Neural cell (in vitro differentiated cells): ENCODE data around the gene AMFR.

Experiments
- CTCF ChIP-seq: fragments of 450-650 bp; IDR thresholded peaks from 2 replicates; pipeline ENCODE4 v1.5.1; 2014; ENCODE audit warnings: antibody characterized with exemption, mild to moderate bottlenecking, moderate library complexity; ENCODE audit not compliant: poor library complexity, severe bottlenecking
- EP300 ChIP-seq: fragments of 450-650 bp; conservative IDR thresholded peaks from 2 replicates; pipeline ENCODE4 v1.6.1; 2014; ENCODE audit warnings: antibody characterized with exemption, mild to moderate bottlenecking, moderate library complexity; ENCODE audit not compliant: poor library complexity, severe bottlenecking
- EZH2 ChIP-seq: fragments of 200-600, 300-800 bp; shearing (Covaris generic), sonication (generic); IDR thresholded peaks from 2 replicates; pipeline ENCODE4 v1.6.1; 2014; ENCODE audit warnings: antibody characterized with exemption, low read length, borderline replicate concordance, mild to moderate bottlenecking; ENCODE audit not compliant: insufficient read depth, poor library complexity, severe bottlenecking
- MXI1 ChIP-seq: fragments of 450-650 bp; conservative IDR thresholded peaks from 2 replicates; pipeline ENCODE4 v1.6.1; 2014; ENCODE audit warnings: antibody characterized with exemption, mild to moderate bottlenecking; ENCODE audit not compliant: poor library complexity, severe bottlenecking
- POLR2AphosphoS5 ChIP-seq: IDR thresholded peaks from 2 replicates; pipeline ENCODE4 v1.6.1; 2012
- RAD21 ChIP-seq: fragments of 450-650 bp; conservative IDR thresholded peaks from 2 replicates; pipeline ENCODE4 v1.6.1; 2014; ENCODE audit warnings: antibody characterized with exemption, mild to moderate bottlenecking, moderate library complexity
- REST ChIP-seq: IDR thresholded peaks from 2 replicates; pipeline ENCODE4 v1.6.1; 2012; ENCODE audit warnings: borderline replicate concordance
- SMC3 ChIP-seq: fragments of 450-650 bp; conservative IDR thresholded peaks from 2 replicates; pipeline ENCODE4 v1.6.1; 2014; ENCODE audit warnings: antibody characterized with exemption, mild to moderate bottlenecking, moderate library complexity; ENCODE audit not compliant: poor library complexity

GRCh38 chr16:56414366-56414765, 11.0 kb downstream of the AMFR start:
- TF ChIP-seq CTCF = no peak
- TF ChIP-seq EP300 = no peak
- TF ChIP-seq SMC3 = no peak
- no peak for TF ChIP-seq REST
- TF ChIP-seq EZH2 = no peak
- no peak for TF ChIP-seq POLR2AphosphoS5
- no peak for TF ChIP-seq RAD21
- no peak for TF ChIP-seq MXI1
